K562 (cell line): ENCODE data around the gene C7. TPM values are rescaled to one million over a fixed set of nuclear protein-coding genes. Genes with fewer than 3 reads are reported as not detected.

Source experiments
- CTCF ChIP-seq, 3 experiments: IDR thresholded peaks in 2 of 3; conservative IDR thresholded peaks in 1 of 3; 2 replicates each; pipeline ENCODE4 v1.5.1; 2011 to 2012; ENCODE audit warnings: low read length in 3 of 3, mild to moderate bottlenecking in 3 of 3, control low read depth in 2 of 3, improper control_type of control experiment in 1 of 3, inconsistent platforms in 1 of 3, low read depth in 1 of 3, mixed read lengths in 1 of 3, moderate library complexity in 1 of 3; ENCODE audit not compliant: insufficient read depth in 2 of 3
- FOXK2 ChIP-seq, 2 experiments: fragments of 450-650 bp; IDR thresholded peaks in 1 of 2; conservative IDR thresholded peaks in 1 of 2; 2 replicates each; pipeline ENCODE4 v1.6.1; 2016; ENCODE audit warnings: low read depth in 2 of 2, mild to moderate bottlenecking in 1 of 2
- GATA2 ChIP-seq: sonication (generic); formaldehyde crosslinking; IDR thresholded peaks from 2 replicates; pipeline ENCODE4 v1.4.0; 2020; ENCODE audit warnings: mild to moderate bottlenecking, missing genetic modification reagents
- JUND ChIP-seq, 2 experiments: IDR thresholded peaks; 2 replicates in 1 of 2; 3 replicates in 1 of 2; pipeline ENCODE4 v1.6.1; 2011; ENCODE audit warnings: borderline replicate concordance in 2 of 2, low read depth in 2 of 2, low read length in 2 of 2, improper control_type of control experiment in 1 of 2, missing biosample characterization in 1 of 2, missing genetic modification characterization in 1 of 2, missing genetic modification reagents in 1 of 2
- KLF16 ChIP-seq: IDR thresholded peaks from 2 replicates; pipeline ENCODE4 v1.6.1; 2016; ENCODE audit warnings: antibody characterized with exemption
- MEF2D ChIP-seq: conservative IDR thresholded peaks from 2 replicates; pipeline ENCODE4 v1.6.1; 2016; ENCODE audit warnings: low read depth, missing genetic modification characterization, missing compliant biosample characterization
- RCOR1 ChIP-seq, 2 experiments: IDR thresholded peaks; 2 replicates each; pipeline ENCODE4 v1.6.1; 2012; ENCODE audit warnings: low read depth in 2 of 2, low read length in 2 of 2, borderline replicate concordance in 1 of 2, improper control_type of control experiment in 1 of 2
- SMC3 ChIP-seq: conservative IDR thresholded peaks from 2 replicates; pipeline ENCODE4 v1.6.1; 2011; ENCODE audit warnings: low read depth, low read length, improper control_type of control experiment; ENCODE audit not compliant: insufficient read depth
- STAG1 ChIP-seq: sonication (generic); formaldehyde crosslinking; IDR thresholded peaks from 2 replicates; pipeline ENCODE4 v1.5.0; 2020; ENCODE audit warnings: missing genetic modification reagents, borderline replicate concordance
- YY1 ChIP-seq, 3 experiments: IDR thresholded peaks; 2 replicates each; pipeline ENCODE4 v1.6.1; 2011; ENCODE audit warnings: low read length in 2 of 3, mild to moderate bottlenecking in 2 of 3, moderate library complexity in 2 of 3, borderline replicate concordance in 1 of 3, control low read depth in 1 of 3, low read depth in 1 of 3; ENCODE audit not compliant: insufficient read depth in 3 of 3, insufficient replicate concordance in 2 of 3, control insufficient read depth in 1 of 3, insufficient read length in 1 of 3; ENCODE audit errors: extremely low read depth in 1 of 3
- polyA plus RNA-seq, 8 experiments: library from polyadenylated mRNA; depleted of rRNA in 4 of 8; stranded (reverse) in 5 of 8; unstranded in 3 of 8; fragments of >200 nt; fragmentation: Nextera tagmentation in 2 of 8; fragmentation: Illumina TruSeq in 1 of 8; extraction: Ambion mirVana in 2 of 8; extraction: Trizol in 1 of 8; gene quantifications; 2 replicates each; pipeline versions ENCODE4 v1.2.1 to v1.2.3, GENCODE V29; 2011 to 2014; ENCODE audit warnings: inconsistent platforms in 1 of 8, missing spikeins in 1 of 8
- total RNA-seq, 7 experiments: library from RNA; depleted of rRNA in 6 of 7; stranded (reverse); fragments of >200 nt in 6 of 7; fragmentation: Illumina TruSeq in 2 of 7; extraction: Trizol in 2 of 7; gene quantifications; 2 replicates each; pipeline versions ENCODE4 v1.2.1 to v1.2.3, GENCODE V29; 2011 to 2021; ENCODE audit warnings: low replicate concordance in 1 of 7
- TF ChIP-seq, protein P1 (sequence below), 2 experiments: fragments of 450-650 bp; formaldehyde crosslinking in 1 of 2; IDR thresholded peaks; 2 replicates each; pipeline versions ENCODE4 v1.4.0 to v1.6.1; 2014 to 2020; ENCODE audit warnings: mild to moderate bottlenecking in 2 of 2, borderline replicate concordance in 1 of 2, low read depth in 1 of 2

The C7 gene
- total and polyA plus RNA-seq, 9 of the 15 experiments (the other 6 are each of a cell fraction or from before 2014, with no cell fraction given) = 0.82 TPM; not detected in 8

GRCh38 chr5:40904205-40904993, 4.9 kb upstream of the C7 start (continued):
- TF ChIP-seq YY1 (IDR thresholded peaks at IDR 0.05; ENCODE audit: borderline replicate concordance in 1 of 3, control insufficient read depth in 1 of 3, extremely low read depth in 1 of 3, insufficient read depth in 3 of 3, insufficient read length in 1 of 3, insufficient replicate concordance in 2 of 3, low read depth in 1 of 3, low read length in 2 of 3) = peak in 1 of 3 experiments; percentile 22
- TF ChIP-seq MEF2D (tag) = no peak
- TF ChIP-seq GATA2 (CRISPR knock-in tag) = peak; percentile 13; the same call in 1 of the 2 replicates
- TF ChIP-seq SMC3 = peak; percentile 92
- no peak for TF ChIP-seq FOXK2 (conservative IDR thresholded peaks at IDR 0.05 in 1 of 2, IDR thresholded peaks at IDR 0.05 in 1 of 2; ENCODE audit: low read depth in 2 of 2)
- peak; percentile 49; the same call in 1 of the 2 replicates for TF ChIP-seq STAG1
- TF ChIP-seq KLF16 = peak; percentile 73; the same call in 1 of the 2 replicates
- TF ChIP-seq RCOR1 (IDR thresholded peaks at IDR 0.05; ENCODE audit: borderline replicate concordance in 1 of 2, low read depth in 2 of 2, low read length in 2 of 2) = 0 out of 4 replicates have a peak, but pooled peaks of 1 of the 2 experiments have one; percentile 15
- TF ChIP-seq, protein P1, sequence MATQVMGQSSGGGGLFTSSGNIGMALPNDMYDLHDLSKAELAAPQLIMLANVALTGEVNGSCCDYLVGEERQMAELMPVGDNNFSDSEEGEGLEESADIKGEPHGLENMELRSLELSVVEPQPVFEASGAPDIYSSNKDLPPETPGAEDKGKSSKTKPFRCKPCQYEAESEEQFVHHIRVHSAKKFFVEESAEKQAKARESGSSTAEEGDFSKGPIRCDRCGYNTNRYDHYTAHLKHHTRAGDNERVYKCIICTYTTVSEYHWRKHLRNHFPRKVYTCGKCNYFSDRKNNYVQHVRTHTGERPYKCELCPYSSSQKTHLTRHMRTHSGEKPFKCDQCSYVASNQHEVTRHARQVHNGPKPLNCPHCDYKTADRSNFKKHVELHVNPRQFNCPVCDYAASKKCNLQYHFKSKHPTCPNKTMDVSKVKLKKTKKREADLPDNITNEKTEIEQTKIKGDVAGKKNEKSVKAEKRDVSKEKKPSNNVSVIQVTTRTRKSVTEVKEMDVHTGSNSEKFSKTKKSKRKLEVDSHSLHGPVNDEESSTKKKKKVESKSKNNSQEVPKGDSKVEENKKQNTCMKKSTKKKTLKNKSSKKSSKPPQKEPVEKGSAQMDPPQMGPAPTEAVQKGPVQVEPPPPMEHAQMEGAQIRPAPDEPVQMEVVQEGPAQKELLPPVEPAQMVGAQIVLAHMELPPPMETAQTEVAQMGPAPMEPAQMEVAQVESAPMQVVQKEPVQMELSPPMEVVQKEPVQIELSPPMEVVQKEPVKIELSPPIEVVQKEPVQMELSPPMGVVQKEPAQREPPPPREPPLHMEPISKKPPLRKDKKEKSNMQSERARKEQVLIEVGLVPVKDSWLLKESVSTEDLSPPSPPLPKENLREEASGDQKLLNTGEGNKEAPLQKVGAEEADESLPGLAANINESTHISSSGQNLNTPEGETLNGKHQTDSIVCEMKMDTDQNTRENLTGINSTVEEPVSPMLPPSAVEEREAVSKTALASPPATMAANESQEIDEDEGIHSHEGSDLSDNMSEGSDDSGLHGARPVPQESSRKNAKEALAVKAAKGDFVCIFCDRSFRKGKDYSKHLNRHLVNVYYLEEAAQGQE (IDR thresholded peaks at IDR 0.05; ENCODE audit: borderline replicate concordance) = peak; percentile 78
- TF ChIP-seq, protein P1 (CRISPR knock-in tag; IDR thresholded peaks at IDR 0.05; ENCODE audit: low read depth) = no peak
- 0 out of 2 replicates have a peak, but pooled peaks have one; percentile 21 for TF ChIP-seq JUND (IDR thresholded peaks at IDR 0.05; ENCODE audit: borderline replicate concordance, low read depth, low read length)
- no peak for TF ChIP-seq JUND (tag; IDR thresholded peaks at IDR 0.05; ENCODE audit: borderline replicate concordance, low read depth, low read length)
- peak; percentile 92 to 98 (median 98) for TF ChIP-seq CTCF (IDR thresholded peaks at IDR 0.05 in 2 of 3, conservative IDR thresholded peaks at IDR 0.05 in 1 of 3; ENCODE audit: insufficient read depth in 2 of 3, low read depth in 1 of 3, low read length in 3 of 3)
